ENCODE data around the gene OXER1. TPM values are rescaled to one million over a fixed set of nuclear protein-coding genes. Genes with fewer than 3 reads are reported as not detected.
"Not testable (repeated sequence)": the region's sequence is repeated elsewhere in the genome, so short reads cannot be mapped to it uniquely, and the experiment has no call there.

The OXER1 gene
- total RNA-seq, 1 donor from 2014 or later, result 1.1 TPM

GRCh38 chr2:42752314-42752713, 11.6 kb downstream of the OXER1 start:
- DNase-seq, result no peak

- DNase-seq, result no peak
Measured at GRCh38 chr2:42748840-42749239, 15.1 kb downstream of the OXER1 start.

- no peak for DNase-seq
Measured at GRCh38 chr2:42747422-42747821, 16.5 kb downstream of the OXER1 start.

- no peak for DNase-seq
Measured at GRCh38 chr2:42744545-42745082, 19.3 kb downstream of the OXER1 start.

GRCh38 chr2:42743659-42743990, 20.3 kb downstream of the OXER1 start:
- no peak for DNase-seq

GRCh38 chr2:42742740-42743658, 20.9 kb downstream of the OXER1 start:
- no peak for DNase-seq

- DNase-seq, result no peak
Measured at GRCh38 chr2:42741140-42741539, 22.8 kb downstream of the OXER1 start.

GRCh38 chr2:42736598-42737322, 27.2 kb downstream of the OXER1 start:
- no peak for DNase-seq

GRCh38 chr2:42733852-42734251, 30.1 kb downstream of the OXER1 start:
- no peak for DNase-seq

GRCh38 chr2:42731316-42731715, 32.6 kb downstream of the OXER1 start:
- DNase-seq, result not testable (repeated sequence)

- no peak for DNase-seq
Measured at GRCh38 chr2:42726680-42727079, 37.3 kb downstream of the OXER1 start.

GRCh38 chr2:42725657-42726056, 38.3 kb downstream of the OXER1 start:
- no peak for DNase-seq

GRCh38 chr2:42724886-42725285, 39.0 kb downstream of the OXER1 start:
- DNase-seq, result no peak

GRCh38 chr2:42723465-42723864, 40.5 kb downstream of the OXER1 start:
- no peak for DNase-seq

GRCh38 chr2:42722320-42723190, 41.4 kb downstream of the OXER1 start:
- DNase-seq, result no peak

GRCh38 chr2:42721898-42722297, 42.0 kb downstream of the OXER1 start:
- no peak for DNase-seq

- no peak for DNase-seq
Measured at GRCh38 chr2:42714686-42715085, 49.2 kb downstream of the OXER1 start.

- DNase-seq, result no peak
Measured at GRCh38 chr2:42713920-42714319, 50.0 kb downstream of the OXER1 start.

GRCh38 chr2:42712934-42713333, 51.0 kb downstream of the OXER1 start:
- DNase-seq, result no peak

All from skin of body (tissue), 2 donors.